ENCODE measurements around the gene POU2AF1.
A peak's percentile ranks its signal among the peaks of the same experiment; 100 is the strongest.

Gene POU2AF1

DNA sequence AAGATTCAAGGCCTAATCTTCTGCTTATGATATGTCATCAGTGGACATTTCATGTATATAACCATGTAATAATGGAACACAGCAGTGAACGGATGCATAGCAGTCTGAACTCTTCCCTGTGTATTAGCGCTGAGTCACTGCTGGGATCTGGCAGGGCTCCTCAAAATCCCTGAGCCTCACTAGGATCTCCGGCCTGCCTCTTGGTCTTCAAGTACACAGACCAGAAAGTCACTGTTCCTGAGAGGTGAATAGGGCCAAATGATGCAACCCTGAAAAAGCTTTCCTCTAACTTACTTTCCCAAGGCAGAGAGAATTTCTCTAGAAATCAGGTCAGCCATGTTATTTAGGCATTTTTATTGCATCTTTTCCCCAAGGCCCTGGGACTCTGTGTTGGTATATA lies 35.0 kb downstream of the POU2AF1 start:
- TF ChIP-seq FOXM1 (IDR thresholded peaks at IDR 0.05; ENCODE audit: borderline replicate concordance, low read depth) (no peak), EP300 (IDR thresholded peaks at IDR 0.05; ENCODE audit: borderline replicate concordance) (no peak), YY1 (IDR thresholded peaks at IDR 0.05; ENCODE audit: low read depth) (no peak), RAD21 (IDR thresholded peaks at IDR 0.05; ENCODE audit: low read depth) (no peak), CREB1 (IDR thresholded peaks at IDR 0.05; ENCODE audit: low read depth) (no peak), EGR1 (IDR thresholded peaks at IDR 0.05) (no peak), ZBTB7A (IDR thresholded peaks at IDR 0.05; ENCODE audit: low read depth) (no peak), TEAD4 (IDR thresholded peaks at IDR 0.05) (no peak), TAF1 (IDR thresholded peaks at IDR 0.05; ENCODE audit: low read depth) (no peak), TCF12 (IDR thresholded peaks at IDR 0.05; ENCODE audit: low read depth) (no peak), NFIC (IDR thresholded peaks at IDR 0.05) (no peak), CEBPB (IDR thresholded peaks at IDR 0.05) (no peak)
- TF ChIP-seq, protein P1, sequence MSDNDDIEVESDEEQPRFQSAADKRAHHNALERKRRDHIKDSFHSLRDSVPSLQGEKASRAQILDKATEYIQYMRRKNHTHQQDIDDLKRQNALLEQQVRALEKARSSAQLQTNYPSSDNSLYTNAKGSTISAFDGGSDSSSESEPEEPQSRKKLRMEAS (IDR thresholded peaks at IDR 0.05), result no peak
- TF ChIP-seq, protein P2, sequence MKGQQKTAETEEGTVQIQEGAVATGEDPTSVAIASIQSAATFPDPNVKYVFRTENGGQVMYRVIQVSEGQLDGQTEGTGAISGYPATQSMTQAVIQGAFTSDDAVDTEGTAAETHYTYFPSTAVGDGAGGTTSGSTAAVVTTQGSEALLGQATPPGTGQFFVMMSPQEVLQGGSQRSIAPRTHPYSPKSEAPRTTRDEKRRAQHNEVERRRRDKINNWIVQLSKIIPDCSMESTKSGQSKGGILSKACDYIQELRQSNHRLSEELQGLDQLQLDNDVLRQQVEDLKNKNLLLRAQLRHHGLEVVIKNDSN (IDR thresholded peaks at IDR 0.05), result no peak
- TF ChIP-seq, protein P3, sequence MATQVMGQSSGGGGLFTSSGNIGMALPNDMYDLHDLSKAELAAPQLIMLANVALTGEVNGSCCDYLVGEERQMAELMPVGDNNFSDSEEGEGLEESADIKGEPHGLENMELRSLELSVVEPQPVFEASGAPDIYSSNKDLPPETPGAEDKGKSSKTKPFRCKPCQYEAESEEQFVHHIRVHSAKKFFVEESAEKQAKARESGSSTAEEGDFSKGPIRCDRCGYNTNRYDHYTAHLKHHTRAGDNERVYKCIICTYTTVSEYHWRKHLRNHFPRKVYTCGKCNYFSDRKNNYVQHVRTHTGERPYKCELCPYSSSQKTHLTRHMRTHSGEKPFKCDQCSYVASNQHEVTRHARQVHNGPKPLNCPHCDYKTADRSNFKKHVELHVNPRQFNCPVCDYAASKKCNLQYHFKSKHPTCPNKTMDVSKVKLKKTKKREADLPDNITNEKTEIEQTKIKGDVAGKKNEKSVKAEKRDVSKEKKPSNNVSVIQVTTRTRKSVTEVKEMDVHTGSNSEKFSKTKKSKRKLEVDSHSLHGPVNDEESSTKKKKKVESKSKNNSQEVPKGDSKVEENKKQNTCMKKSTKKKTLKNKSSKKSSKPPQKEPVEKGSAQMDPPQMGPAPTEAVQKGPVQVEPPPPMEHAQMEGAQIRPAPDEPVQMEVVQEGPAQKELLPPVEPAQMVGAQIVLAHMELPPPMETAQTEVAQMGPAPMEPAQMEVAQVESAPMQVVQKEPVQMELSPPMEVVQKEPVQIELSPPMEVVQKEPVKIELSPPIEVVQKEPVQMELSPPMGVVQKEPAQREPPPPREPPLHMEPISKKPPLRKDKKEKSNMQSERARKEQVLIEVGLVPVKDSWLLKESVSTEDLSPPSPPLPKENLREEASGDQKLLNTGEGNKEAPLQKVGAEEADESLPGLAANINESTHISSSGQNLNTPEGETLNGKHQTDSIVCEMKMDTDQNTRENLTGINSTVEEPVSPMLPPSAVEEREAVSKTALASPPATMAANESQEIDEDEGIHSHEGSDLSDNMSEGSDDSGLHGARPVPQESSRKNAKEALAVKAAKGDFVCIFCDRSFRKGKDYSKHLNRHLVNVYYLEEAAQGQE (IDR thresholded peaks at IDR 0.05; ENCODE audit: low read depth), result no peak

DNA sequence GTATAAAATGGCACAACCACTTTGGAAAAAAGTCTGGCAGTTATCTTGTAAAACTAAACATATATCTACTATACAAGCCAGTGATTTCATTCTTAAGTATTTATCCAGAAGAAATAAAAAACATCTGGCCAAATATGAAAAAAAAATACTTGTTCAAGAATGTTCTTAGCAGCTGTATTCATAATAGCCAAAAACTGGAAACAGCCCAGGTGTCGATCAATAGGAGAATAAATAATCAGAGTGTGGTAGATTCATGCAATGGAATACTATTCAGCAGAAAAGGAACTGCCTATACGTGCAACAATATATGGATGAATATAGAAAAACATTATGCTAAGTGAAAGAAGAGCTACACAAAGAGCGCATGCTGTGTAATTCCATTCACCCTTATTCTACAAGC lies 36.7 kb downstream of the POU2AF1 start:
- TF ChIP-seq YY1 (IDR thresholded peaks at IDR 0.05; ENCODE audit: low read depth) (no peak), NFIC (IDR thresholded peaks at IDR 0.05) (no peak), EP300 (IDR thresholded peaks at IDR 0.05; ENCODE audit: borderline replicate concordance) (no peak), EGR1 (IDR thresholded peaks at IDR 0.05) (no peak), ZBTB7A (IDR thresholded peaks at IDR 0.05; ENCODE audit: low read depth) (no peak), FOXM1 (IDR thresholded peaks at IDR 0.05; ENCODE audit: borderline replicate concordance, low read depth) (no peak), CREB1 (IDR thresholded peaks at IDR 0.05; ENCODE audit: low read depth) (no peak), TCF12 (IDR thresholded peaks at IDR 0.05; ENCODE audit: low read depth) (no peak), TEAD4 (IDR thresholded peaks at IDR 0.05) (no peak), CEBPB (IDR thresholded peaks at IDR 0.05) (no peak), TAF1 (IDR thresholded peaks at IDR 0.05; ENCODE audit: low read depth) (no peak), RAD21 (IDR thresholded peaks at IDR 0.05; ENCODE audit: low read depth) (no peak)
- TF ChIP-seq, protein P3 (IDR thresholded peaks at IDR 0.05; ENCODE audit: low read depth), result no peak
- TF ChIP-seq, protein P1 (IDR thresholded peaks at IDR 0.05), result no peak
- TF ChIP-seq, protein P2 (IDR thresholded peaks at IDR 0.05), result no peak

DNA sequence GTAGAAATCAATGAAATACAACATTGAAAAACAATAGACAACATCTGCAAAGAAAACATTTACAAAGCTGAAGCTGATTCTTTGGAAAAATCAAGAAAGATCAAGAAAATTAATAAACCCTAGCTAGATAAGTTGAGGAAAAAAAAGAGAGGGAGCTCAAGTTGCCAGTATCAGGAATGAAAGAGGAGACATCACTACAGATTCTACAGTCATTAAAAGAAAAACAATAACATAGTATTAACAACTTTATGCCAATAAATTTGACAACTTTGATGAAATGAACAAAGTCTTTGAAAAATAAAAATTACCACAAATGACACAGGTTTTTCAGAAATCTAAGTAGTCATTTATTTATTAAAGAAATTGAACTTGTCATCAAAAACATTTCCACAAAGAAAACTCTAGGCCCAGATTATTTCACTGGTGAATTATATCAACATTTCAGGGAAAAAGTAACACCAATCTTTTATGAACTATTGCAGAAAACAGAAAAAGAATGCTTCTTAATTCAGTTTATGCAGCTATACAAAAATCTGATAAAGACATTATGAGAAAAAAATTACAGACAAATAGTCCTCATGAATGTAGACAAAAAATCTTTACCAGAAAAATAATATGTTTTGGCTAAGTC lies 39.2 kb downstream of the POU2AF1 start:
- TF ChIP-seq TEAD4 (IDR thresholded peaks at IDR 0.05) (no peak), YY1 (IDR thresholded peaks at IDR 0.05; ENCODE audit: low read depth) (no peak), TCF12 (IDR thresholded peaks at IDR 0.05; ENCODE audit: low read depth) (no peak), NFIC (IDR thresholded peaks at IDR 0.05) (no peak), EP300 (IDR thresholded peaks at IDR 0.05; ENCODE audit: borderline replicate concordance) (no peak), RAD21 (IDR thresholded peaks at IDR 0.05; ENCODE audit: low read depth) (no peak), ZBTB7A (IDR thresholded peaks at IDR 0.05; ENCODE audit: low read depth) (no peak), TAF1 (IDR thresholded peaks at IDR 0.05; ENCODE audit: low read depth) (no peak), FOXM1 (IDR thresholded peaks at IDR 0.05; ENCODE audit: borderline replicate concordance, low read depth) (no peak), CEBPB (IDR thresholded peaks at IDR 0.05) (no peak)
- TF ChIP-seq, protein P2 (IDR thresholded peaks at IDR 0.05), result no peak
- TF ChIP-seq, protein P1 (IDR thresholded peaks at IDR 0.05), result no peak

DNA sequence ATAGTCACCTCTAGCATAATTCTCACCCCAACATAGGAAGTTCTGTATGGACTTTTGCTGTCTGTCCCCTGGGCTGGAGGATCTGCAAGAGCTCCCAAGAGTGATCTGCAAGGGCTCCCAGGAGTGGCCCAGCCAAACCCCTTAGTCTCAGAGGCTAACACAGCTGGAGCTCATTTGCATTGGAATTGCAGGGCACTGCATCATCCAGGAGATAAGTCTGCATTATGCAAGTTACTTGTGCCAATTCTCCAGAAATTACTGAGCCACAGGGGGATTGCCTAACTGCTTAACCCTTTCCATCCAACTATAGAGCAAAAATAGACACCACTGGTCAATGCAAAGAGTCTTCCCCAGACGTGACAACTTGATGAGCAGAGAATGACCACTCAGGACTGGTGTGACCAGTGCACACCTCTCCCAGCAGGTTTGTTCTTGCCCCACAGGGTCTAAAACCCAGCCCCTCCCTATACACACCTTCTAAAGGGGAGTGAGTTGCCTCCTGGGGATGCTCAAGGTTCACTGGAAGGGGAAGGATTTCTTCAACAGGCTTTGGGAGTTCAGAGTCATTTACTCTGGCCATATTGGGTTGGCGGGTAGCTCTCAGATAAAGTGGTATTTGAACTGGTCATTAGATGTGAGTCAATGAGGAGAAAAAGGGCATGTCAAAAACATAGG lies 42.4 kb downstream of the POU2AF1 start:
- no peak for TF ChIP-seq CREB1 (IDR thresholded peaks at IDR 0.05; ENCODE audit: low read depth)
- peak; percentile 51; the same call in 1 of the 2 replicates for TF ChIP-seq CEBPB (IDR thresholded peaks at IDR 0.05)

DNA sequence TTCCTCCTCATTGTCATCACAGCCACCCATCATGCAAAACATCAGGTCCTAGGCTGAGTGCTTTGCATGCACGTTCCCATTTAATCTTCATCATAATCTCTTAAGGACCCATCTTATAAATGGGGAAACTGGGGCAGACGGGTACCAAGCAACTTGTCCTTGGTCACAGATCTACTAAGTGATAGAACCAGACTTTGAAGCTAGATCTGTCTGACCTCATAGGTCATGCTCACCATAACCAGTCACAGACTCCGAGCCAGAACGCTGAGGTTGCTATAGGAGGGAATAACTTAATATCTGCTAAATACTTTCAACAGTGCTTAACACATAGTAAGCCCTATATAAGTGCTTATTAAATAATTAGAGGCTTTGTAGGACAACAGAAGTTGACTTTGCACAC lies 43.0 kb downstream of the POU2AF1 start:
- TF ChIP-seq FOXM1 (IDR thresholded peaks at IDR 0.05; ENCODE audit: borderline replicate concordance, low read depth) (no peak), YY1 (IDR thresholded peaks at IDR 0.05; ENCODE audit: low read depth) (no peak), TAF1 (IDR thresholded peaks at IDR 0.05; ENCODE audit: low read depth) (no peak), TCF12 (IDR thresholded peaks at IDR 0.05; ENCODE audit: low read depth) (no peak), CEBPB (IDR thresholded peaks at IDR 0.05) (no peak), EP300 (IDR thresholded peaks at IDR 0.05; ENCODE audit: borderline replicate concordance) (no peak), RAD21 (IDR thresholded peaks at IDR 0.05; ENCODE audit: low read depth) (no peak), CREB1 (IDR thresholded peaks at IDR 0.05; ENCODE audit: low read depth) (no peak)
- TF ChIP-seq, protein P2 (IDR thresholded peaks at IDR 0.05), result no peak
